ENCODE results near the gene LRRC28. TPM values are rescaled to one million over a fixed set of nuclear protein-coding genes. Genes with fewer than 3 reads are reported as not detected.

The LRRC28 gene
- total and polyA plus RNA-seq, 2 donors (not counting 1 experiment from before 2014, with no cell fraction given): 13.3 to 31.8 TPM

GRCh38 chr15:99440029-99440428 lies 188.7 kb downstream of the LRRC28 start:
- Histone ChIP-seq H3K9ac (ENCODE audit: low read length) (no peak overlapping the region), H3K4me1 (ENCODE audit: control insufficient read depth in 2 of 2, insufficient read depth in 2 of 2, low read length in 2 of 2) (peaks cover 37 to 50% of the 10 kb centered on the region in 2 donors), H4K20me1 (ENCODE audit: control insufficient read depth, insufficient read depth, low read length, poor library complexity, severe bottlenecking) (no peaks in the 10 kb centered on the region), H3K4me3 (ENCODE audit: control extremely low read depth in 1 of 5, extremely low read depth in 1 of 5, insufficient read depth in 1 of 5, low read depth in 2 of 5, low read length in 4 of 5) (no peak overlapping the region), H3K79me2 (ENCODE audit: control insufficient read depth, insufficient read depth, low read length) (no peaks in the 10 kb centered on the region), H3K9me3 (ENCODE audit: control extremely low read depth in 1 of 3, control insufficient read depth in 2 of 3, insufficient read depth in 1 of 3, low read length in 2 of 3) (no peaks in the 10 kb centered on the region), H3K27ac (ENCODE audit: low read length in 2 of 2) (no peak overlapping the region), H3K27me3 (replicated peaks in 1 of 4; ENCODE audit: control extremely low read depth in 1 of 4, control insufficient read depth in 3 of 4, insufficient read depth in 4 of 4, low read length in 3 of 4) (no peaks in the 10 kb centered on the region), H2AFZ (ENCODE audit: insufficient read depth, low read depth, low read length, poor library complexity, severe bottlenecking) (no peak overlapping the region), H3K4me2 (replicated peaks; ENCODE audit: low read depth, low read length, poor library complexity, severe bottlenecking) (no peak overlapping the region), H3K36me3 (replicated peaks in 1 of 2; ENCODE audit: control extremely low read depth in 1 of 2, control insufficient read depth in 1 of 2, extremely low read depth in 1 of 2, insufficient read depth in 2 of 2, low read length in 1 of 2) (no peaks in the 10 kb centered on the region)
- 100% methylated on average over 6 of the region's 9 CpGs for WGBS (ENCODE audit: insufficient coverage)
- Mint-ChIP-seq H3K4me3 (no peak overlapping the region), H3K9me3 (ENCODE audit: insufficient read depth) (no peaks in the 10 kb centered on the region), H3K4me1 (peaks cover 49% of the 10 kb centered on the region), H3K27ac (no peak overlapping the region), H3K27me3 (no peaks in the 10 kb centered on the region)
- CTCF ChIA-PET: no interaction called here
- intact Hi-C loops (cut with micrococcal nuclease): no loop called here
- POLR2A ChIA-PET: no interaction called here
- peak; percentile 2 for DNase-seq
- TF ChIP-seq, protein P1, sequence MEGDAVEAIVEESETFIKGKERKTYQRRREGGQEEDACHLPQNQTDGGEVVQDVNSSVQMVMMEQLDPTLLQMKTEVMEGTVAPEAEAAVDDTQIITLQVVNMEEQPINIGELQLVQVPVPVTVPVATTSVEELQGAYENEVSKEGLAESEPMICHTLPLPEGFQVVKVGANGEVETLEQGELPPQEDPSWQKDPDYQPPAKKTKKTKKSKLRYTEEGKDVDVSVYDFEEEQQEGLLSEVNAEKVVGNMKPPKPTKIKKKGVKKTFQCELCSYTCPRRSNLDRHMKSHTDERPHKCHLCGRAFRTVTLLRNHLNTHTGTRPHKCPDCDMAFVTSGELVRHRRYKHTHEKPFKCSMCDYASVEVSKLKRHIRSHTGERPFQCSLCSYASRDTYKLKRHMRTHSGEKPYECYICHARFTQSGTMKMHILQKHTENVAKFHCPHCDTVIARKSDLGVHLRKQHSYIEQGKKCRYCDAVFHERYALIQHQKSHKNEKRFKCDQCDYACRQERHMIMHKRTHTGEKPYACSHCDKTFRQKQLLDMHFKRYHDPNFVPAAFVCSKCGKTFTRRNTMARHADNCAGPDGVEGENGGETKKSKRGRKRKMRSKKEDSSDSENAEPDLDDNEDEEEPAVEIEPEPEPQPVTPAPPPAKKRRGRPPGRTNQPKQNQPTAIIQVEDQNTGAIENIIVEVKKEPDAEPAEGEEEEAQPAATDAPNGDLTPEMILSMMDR (IDR thresholded peaks at IDR 0.05): no peak
- no peak for TF ChIP-seq EZH2 (IDR thresholded peaks at IDR 0.05; ENCODE audit: borderline replicate concordance, insufficient read depth, low read depth, low read length, poor library complexity, severe bottlenecking)
- ATAC-seq (ENCODE audit: low read depth): no peak

Other genes starting within 250 kb of the LRRC28 start
- not detected in 2 replicates for gene PGPEP1L, start 243.7 kb upstream of the LRRC28 start, total RNA-seq
- not detected in 2 replicates for gene PGPEP1L, start 243.7 kb upstream of the LRRC28 start, polyA plus RNA-seq
- gene SYNM, start 146.4 kb upstream of the LRRC28 start, total RNA-seq: 0.27 and 0.36 TPM in 2 replicates
- 0.04 and 0.06 TPM in 2 replicates for gene SYNM, start 146.4 kb upstream of the LRRC28 start, polyA plus RNA-seq
- gene TTC23, start 1.9 kb upstream of the LRRC28 start, total RNA-seq: 1.9 and 4.6 TPM in 2 replicates
- gene TTC23, start 1.9 kb upstream of the LRRC28 start, polyA plus RNA-seq: 0.04 and 0.15 TPM in 2 replicates